Left renal cortex interstitium (tissue), 4 donors: Measurements from ENCODE around the gene COL23A1. TPM values are rescaled to one million over a fixed set of nuclear protein-coding genes. Genes with fewer than 3 reads are reported as not detected.
"Not testable (repeated sequence)": the region's sequence is repeated elsewhere in the genome, so short reads cannot be mapped to it uniquely, and the experiment has no call there.

Experiments used
- DNase-seq, 4 donors: peaks; one replicate each; pipeline ENCODE4 v3.0.0-alpha.2; 2013; ENCODE audit warnings: low read depth in 4 of 4, low spot score in 2 of 4, missing footprints in 1 of 4
- polyA plus RNA-seq, 4 donors: library from polyadenylated mRNA; unstranded; fragments of 120-200 nt; gene quantifications; one replicate each; pipeline ENCODE4 v1.2.1, GENCODE V29; 2013; ENCODE audit not compliant: insufficient read length in 4 of 4

The COL23A1 gene
- polyA plus RNA-seq, 4 donors = 4.4 to 8.8 (median 8.3) TPM

DNA sequence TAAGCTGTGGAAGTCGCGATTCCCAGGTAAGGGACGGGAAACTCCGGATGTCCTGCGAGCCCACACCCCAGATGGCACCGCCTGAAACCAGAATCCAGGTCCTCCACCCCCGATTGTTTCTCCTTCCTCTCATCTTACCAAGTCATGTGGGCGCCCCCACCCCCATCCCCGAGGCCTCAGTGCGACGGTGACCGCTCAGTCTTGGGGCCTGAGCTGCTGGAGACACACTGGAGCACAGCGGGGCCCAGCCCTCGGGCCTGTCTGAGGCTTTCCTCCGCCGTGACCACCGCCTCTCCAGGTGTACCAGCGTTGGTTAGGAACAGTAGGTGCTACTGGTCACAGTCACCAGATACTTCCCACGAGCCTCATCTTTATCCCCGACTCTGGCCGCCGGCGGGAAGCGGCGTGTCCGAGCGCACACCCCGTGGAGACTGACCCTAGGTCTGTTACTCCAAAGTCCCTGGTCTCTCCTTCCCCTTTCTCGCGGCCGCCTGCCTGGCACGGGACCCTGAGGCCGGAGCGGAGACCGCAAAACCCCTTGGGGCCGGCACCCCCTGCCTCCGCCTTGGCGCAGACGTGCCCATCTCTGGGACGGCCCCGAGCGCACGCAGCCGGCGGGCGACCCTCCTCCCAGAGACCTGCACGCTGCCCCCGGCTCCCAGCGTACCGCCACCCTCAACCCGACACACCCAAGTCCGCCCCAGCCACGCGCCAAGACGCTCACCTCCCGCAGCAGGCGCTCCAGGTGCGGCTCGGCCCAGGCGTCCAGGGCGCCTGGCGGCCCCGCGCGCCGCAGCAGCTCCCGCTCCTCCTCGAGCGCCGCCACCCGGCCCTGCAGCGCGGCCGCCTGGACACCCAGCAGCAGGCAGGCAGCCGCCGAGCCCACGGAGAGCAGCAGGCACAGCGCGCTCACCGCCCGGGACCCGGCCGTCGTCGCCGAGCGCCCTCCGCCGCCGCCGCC lies 733 bp downstream of the COL23A1 start:
- DNase-seq = no peak

DNA sequence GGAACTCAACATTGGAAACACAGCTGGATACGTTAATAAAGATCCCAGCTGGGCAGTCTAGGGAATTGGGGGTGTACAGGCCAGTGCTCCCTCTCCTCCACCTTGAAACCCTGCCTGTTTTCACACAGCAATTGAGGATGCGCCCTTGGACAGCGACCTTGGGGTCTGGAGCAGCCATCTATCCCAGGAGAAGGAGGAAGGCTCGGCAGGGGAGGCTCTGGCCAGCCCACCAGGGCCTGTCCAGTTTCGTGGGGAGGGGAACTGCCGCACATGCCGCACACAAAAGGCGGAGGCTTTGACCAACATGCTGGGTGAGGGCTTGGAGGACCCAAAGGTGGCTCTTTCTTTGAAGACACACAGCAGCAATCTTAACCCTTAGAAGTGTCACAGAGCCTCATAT lies 1.4 kb downstream of the COL23A1 start:
- DNase-seq = no peak

DNA sequence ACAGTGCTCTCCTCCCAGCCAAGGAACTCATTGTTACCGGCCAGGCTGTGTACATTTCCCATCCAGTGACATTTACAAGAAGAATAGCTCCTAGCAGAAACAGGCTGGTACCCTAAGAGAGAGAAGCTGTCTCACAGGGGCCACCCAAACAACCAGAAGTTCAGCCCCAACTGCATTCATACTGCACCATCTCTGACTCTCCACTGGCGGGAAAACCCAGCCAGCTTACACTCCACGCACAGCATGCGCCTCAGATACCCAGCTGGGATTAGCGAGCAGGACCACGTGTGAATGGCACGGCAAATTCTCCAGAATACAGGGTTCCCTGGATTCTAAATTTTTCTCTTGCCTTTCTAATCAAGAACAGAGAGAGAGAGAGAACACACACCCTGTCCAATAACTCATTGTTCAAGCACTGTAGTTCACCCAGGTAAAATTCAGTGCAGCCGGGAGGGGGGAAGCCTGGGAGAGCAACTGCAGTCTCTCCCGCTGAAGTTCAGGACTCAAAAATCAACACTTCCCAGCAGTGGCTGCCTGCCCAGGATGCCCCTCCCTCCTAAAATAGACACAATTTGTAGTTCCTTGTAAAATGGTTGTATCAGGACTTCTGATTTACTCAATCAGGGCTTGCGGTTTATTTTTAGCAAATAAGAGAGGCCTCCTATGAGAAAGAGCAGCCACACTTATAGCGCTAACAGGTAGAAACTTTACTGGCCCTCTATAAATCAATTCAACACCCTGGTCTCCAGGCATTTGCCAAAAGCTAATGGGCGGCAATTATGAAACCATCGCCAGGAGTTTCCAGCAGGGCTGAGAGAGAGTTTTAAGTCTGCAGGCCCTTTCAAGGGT lies 2.2 kb downstream of the COL23A1 start:
- no peak for DNase-seq

DNA sequence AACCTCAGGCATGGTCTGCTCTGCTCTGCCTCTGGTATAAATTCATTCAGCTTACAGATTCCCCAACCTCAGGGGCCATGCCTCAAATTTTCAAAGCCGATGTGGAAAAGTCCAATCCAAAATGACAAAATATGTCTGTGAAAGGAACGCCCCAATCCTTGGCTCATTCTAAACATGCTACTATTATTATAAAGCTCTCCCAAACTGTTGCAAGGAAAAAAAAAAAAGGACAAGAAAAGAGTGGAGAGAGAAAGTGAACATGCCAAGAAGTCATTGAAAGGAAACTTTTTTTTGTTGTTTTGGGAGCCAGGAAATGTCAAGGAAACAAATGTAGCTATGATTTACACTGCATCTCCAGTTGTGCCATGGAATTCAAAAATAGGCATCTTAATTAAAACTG lies 3.8 kb downstream of the COL23A1 start:
- no peak for DNase-seq

DNA sequence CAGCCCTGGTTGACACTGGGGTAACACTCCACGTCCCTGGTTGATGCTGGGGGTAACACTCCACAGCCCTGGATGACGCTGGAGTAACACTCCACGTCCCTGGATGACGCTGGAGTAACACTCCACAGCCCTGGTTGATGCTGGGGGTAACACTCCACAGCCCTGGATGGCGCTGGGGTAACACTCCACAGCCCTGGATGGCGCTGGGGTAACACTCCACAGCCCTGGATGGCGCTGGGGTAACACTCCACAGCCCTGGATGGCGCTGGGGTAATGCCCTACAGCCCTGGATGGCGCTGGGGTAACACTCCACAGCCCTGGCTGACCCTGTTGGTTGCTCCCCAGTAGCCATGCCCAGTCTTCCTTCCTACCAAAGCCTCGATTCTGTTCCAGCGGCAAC lies 4.8 kb downstream of the COL23A1 start:
- DNase-seq = not testable (repeated sequence)

DNA sequence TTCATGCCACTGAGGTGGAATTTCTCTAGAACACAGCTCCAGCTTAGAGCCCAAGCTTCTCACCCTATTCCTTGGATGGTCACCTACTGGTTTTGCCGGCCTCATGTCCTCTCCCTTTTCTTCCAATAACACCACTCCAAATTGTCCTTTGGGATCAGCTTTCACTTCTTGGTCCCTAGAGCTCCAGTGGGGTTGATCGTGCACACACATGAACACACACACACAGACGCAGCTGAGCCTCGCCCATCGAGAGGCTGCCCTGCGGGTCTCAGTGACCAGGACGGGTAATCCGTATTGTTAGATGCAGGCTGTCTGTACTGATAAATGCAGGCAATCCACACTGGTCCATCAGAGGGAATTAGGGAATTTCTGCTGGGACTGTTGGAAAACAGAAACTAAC lies 6.9 kb downstream of the COL23A1 start:
- DNase-seq = no peak

DNA sequence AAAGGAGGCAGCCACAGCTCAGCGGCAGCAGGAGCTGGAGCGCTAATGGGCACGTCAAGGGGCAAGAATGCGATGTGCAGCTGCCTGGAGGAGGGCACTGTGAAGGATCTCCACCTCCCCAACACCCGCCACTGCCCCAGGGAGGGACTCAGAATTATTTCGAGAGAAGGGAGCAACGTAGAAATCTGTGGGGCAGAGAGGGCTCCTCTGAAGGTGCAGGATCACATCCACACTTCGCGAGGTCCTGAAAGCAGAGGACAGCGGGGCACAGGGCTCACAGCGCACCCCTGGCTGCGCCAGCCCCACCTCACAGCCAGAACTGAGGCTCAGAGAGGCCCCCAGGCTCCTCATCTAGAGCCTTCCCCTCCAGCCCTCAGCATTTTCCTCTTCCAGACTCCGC lies 7.9 kb downstream of the COL23A1 start:
- no peak for DNase-seq

DNA sequence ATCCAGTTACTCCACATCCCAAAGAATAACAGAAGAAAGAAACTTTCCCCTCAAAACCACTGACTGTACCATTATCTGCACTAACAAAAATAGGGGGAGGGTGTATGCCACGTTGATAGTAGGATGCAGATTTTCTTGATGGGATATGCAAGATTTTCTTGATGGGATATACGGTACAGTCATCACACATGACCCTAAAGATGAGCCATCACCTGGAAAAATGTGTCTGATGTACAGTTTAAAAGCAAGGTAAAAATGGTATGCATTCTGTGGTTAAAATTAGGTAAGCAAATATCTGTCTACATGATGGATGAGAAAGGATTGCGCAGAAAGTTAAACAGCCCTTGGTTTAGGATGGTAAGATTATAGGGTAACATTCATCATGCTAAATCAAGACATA lies 8.6 kb downstream of the COL23A1 start:
- no peak for DNase-seq

DNA sequence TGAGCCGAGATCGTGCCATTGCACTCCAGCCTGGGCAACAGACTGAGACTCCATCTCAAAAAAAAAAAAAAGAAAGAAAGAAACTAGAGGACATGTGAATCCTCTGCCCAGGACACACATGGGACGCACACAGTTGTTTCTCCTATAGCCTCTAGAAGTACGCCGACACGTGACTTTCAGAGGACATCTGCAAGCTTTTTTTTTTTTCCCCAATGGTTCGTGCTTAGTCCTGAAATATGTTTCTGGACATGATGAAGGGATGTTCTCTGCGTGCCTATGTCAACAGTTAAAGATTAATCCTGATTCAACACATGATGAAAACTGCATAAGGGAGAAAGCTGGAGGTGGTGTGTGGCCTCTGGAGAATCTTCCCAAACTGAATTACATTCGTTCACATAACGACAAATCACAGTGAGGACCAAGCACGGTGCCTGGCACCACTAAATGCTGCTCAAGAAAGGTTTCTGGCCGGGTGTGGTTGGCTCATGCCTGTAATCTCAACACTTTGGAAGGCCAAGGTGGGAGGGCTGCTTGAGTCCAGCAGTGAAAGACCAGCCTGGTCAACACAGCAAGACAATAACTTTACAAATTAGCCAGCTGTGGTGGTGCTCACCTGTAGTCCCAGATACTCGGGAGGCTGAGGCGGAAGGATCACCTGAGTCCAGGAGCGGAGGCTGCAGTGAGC lies 9.8 kb downstream of the COL23A1 start:
- DNase-seq = no peak

DNA sequence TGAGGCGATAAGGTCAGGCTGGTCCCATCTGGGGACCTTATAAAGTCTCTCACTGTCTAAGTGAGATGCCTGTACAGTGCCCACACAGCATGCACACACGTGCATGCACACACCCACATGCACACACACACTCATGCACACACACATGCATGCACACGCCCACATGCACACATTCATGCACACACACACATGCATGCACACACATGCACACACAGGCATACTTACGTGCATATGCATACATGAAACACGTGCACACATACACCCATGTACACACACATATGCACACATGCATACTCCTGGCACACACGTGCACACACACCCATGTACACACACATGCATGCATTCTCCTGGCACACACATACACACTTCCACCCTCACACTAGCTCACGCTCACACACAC lies 12.2 kb downstream of the COL23A1 start:
- DNase-seq = no peak

DNA sequence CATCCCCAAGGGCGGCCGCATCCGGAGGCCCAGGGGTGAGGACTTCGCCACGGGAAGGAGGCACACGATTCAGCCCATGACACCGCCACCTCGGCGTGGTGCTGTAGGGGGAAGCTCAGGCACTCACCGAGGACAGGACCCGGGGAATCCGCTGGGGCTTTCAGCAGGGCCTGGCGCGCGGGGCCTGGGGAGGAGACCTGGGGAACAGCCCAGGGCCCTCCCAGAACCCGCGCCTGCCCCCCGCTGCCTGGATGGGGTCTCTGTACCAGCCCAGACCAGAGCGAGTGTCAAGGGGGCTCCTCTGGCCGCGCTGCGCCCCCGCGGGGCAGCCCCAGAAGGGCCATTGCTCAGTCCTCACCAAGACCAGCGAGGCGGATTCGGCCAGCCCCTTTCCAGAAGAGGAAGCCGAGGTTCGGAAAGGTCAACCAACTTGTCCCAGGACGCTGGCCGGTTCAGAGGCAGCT lies 12.8 kb downstream of the COL23A1 start:
- DNase-seq = no peak

DNA sequence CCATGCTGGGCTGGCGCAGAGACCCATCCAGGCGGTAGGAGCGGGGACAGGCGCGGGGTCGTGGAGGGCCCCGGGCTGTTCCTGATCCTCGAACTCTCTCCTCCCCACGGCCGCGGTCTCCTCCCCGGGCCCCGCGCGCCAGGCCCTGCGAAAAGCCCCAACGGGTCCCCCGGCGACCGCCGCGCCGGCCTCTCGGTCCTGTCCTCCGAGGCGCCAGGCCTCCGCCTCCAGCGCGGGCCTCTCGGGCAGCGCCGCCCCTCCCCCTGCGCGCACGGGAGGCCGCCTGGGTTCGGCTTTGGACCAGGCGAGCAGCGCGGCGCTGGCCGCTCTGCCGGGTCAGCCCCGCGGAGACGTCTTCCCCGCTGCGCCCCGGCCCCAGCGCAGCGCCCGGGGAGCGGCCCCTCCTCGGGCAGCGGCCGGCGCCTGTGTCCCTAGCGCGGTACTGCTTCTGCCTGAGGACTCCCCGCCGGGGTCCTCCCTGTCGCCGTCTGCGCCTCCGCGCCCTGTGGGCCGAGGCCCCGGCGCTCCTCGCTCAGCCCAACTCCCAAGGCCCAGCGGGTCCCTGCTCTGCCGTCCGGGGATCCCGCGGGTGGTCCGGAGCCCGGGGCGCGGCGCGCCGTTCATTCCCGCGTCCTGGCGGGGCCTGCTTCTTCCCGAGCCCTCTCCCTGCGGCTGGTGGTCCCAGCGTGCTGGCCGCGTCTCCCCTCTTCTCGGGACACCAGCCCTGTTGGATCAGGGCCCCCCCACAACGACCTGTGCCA lies 13.4 kb downstream of the COL23A1 start:
- no peak for DNase-seq

DNA sequence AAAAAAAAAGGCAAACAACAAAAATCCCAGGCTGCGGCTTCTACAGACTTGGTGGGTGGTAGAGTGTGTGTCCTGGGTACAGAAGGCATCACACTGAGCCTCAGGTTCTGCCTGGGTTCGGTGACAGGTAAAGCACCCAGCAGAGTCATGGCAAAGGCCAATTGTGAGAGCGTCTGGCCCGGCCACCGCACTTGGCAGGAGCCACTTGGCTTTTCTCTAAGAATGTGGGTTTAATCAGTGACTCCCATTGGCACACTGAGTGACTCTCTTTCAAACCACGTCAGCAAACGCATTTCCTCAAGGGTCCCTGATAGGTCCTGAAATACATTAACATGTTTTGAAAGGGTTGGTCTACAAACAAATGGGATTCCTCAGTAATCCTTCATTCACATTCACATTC lies 17.0 kb downstream of the COL23A1 start:
- no peak for DNase-seq

DNA sequence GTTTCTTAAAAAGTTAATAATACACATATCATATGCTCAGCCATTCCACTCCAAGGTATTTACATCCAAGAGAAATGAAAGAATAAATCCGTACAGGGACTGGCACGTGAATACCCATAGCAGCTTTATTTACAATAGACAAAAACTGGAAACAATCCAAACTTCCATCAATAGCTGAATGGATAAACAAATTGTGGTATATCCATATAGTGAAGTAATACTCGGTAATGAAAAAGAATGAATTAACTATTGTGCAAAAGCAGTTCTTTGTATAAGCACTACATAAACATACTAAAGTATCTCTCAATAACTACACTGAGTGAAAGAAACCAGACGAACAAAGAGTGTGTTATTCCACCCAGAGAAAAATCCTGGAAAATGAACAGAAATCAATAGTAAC lies 17.6 kb downstream of the COL23A1 start:
- DNase-seq = no peak

DNA sequence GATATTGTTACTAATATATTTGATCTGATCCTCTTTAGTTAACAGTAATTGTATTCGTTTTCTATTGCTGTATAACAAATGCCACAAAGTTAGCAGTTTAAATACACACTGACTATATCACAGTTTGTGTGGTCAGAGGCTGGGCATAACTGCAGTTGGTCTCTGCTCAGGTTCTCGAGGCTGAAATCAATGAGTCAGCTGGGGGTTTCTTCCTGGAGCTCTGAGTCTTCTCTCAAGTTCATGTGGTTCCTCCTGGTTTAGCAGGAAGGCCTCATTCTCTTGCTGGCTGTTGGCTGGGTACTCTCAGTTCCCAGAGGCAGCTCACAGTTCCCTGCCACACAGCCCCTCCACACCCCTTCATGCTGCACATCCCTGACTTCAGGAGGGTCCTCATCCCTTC lies 20.7 kb downstream of the COL23A1 start:
- DNase-seq = no peak

DNA sequence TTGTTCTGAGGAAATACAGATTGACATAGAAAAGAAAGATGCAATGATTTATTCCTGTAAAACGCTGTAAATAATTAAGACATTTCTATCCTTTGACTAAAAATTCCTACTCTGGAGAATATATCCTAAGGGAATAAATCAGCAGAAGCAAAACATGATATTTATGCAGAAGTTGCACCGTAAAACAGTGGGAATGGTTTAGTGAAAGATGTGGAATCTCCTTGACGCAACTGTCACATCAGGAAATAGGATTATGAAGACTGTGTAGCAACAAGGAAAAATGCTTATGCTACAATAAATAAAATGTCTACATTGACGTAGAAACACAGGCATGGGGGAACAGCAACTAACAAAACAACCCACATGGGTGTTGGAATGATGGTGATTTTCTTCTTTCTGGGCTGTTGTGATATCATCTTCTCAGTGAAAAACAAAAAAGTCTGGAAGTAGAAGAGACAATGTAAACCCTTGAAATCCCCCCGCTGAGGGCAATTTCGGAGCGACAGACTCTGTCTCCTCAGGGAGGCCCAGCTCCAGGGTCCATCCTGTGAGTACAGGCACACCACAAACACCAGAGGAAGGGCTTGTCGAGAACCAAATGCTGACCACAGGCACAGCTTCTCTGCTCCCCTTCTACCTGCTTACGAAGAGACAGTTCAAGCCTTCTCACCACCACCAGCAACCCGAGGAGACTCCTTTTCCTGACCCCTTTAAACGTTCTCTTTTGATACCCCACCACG lies 25.2 kb downstream of the COL23A1 start:
- DNase-seq = no peak

DNA sequence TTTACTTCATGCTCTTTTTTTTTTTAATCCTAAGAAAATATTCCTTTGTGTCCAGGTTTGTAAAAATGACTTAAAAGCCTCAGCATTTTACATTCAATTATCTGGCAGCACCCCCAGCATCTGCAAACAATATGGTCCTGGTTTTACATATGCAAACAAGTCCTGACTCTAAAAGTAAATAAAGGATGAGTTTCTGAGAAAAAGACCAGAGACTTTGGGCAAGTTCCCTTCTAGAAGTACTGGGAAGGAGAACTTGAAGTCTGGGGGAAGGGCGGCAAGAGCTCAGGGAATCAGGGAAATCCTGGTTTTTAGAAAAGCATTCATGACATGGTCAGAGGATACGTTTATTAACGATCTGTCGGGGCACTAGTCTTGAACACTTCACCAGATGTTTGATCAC lies 25.8 kb downstream of the COL23A1 start:
- DNase-seq = no peak

DNA sequence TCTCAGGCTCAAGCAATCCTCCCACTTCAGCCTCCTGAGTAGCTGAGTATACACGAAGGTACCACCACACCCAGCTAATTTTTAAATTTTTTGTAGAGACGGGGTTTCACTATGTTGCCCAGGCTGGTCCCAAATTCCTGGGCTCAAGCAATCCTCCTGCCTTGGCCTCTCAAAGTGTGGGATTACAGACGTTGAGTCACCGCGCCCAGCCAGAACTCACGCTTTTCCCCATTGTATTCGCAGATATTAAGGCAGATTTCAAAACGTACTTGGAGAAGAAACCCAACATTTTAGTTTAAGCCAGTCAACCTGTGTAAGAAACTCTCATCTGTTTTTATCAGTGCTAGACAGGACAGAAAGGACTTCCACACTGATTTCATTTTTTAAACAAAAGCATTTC lies 26.6 kb downstream of the COL23A1 start:
- DNase-seq = no peak

DNA sequence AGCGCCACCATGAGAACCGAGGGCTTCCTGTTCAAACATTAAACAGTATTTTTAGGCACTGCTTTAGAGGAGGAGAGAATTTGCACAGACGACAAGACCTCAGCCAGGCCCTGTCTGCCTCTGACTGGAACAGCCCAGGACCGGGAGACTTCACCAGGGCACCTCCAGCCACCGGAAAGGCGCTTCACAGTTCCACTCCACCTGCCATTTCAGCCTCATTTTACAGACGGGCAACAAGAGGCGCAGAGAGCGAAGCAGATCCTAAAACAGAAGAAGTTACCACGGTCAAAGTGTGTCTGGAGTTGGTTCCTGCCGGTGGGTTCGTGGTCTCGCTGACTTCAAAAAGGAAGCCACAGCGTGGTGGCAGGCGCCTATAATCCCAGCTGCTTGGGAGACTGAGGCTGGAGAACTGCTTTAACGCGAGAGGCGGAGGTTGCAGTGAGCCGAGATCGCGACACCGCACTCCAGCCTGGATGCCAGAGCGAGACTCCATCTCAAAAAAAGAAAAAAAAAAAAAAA lies 28.4 kb downstream of the COL23A1 start:
- DNase-seq = no peak
